Keratinocyte (primary cell): ENCODE results near the gene DCST1.

Experiments used
- CTCF ChIP-seq, 3 experiments: IDR thresholded peaks in 1 of 3; conservative IDR thresholded peaks in 1 of 3; optimal IDR thresholded peaks in 1 of 3; 2 replicates in 2 of 3; 3 replicates in 1 of 3; pipeline versions ENCODE3 to v1.5.1; 2011; ENCODE audit warnings: low read length in 3 of 3, mild to moderate bottlenecking in 3 of 3, moderate library complexity in 2 of 3, control low read depth in 1 of 3, inconsistent platforms in 1 of 3; ENCODE audit not compliant: insufficient read depth in 2 of 3; ENCODE audit errors: extremely low read depth in 1 of 3
- EZH2 ChIP-seq: IDR thresholded peaks from one replicate; pipeline ENCODE4 v1.6.1; 2012; ENCODE audit warnings: inconsistent platforms, mild to moderate bottlenecking, low read length, moderate library complexity

GRCh38 chr1:155029513-155030242 lies 3.9 kb upstream of the DCST1 start:
- TF ChIP-seq EZH2 (no peak), CTCF (optimal IDR thresholded peaks at IDR 0.05 in 1 of 3, IDR thresholded peaks at IDR 0.05 in 1 of 3, conservative IDR thresholded peaks at IDR 0.05 in 1 of 3; ENCODE audit: extremely low read depth in 1 of 3, insufficient read depth in 2 of 3, low read length in 3 of 3) (no peak)
